Loucy (cell line): ENCODE measurements around the gene TUBGCP3.

Experiments
- CTCF ChIP-seq: fragments of 200-600 bp; sonication (generic); conservative IDR thresholded peaks from 2 replicates; pipeline ENCODE4 v1.5.1; 2014; ENCODE audit warnings: mild to moderate bottlenecking, antibody characterized with exemption, low read length
- EZH2phosphoT487 ChIP-seq: fragments of 200-600 bp; IDR thresholded peaks from 2 replicates; pipeline ENCODE4 v1.6.1; 2018; ENCODE audit warnings: antibody characterized with exemption, mild to moderate bottlenecking, moderate library complexity, borderline replicate concordance

GRCh38 chr13:112526146-112526853, 61.7 kb downstream of the TUBGCP3 start:
- TF ChIP-seq CTCF (no peak), EZH2phosphoT487 (no peak)
